ENCODE results near the gene NKX1-2. TPM values are rescaled to one million over a fixed set of nuclear protein-coding genes. Genes with fewer than 3 reads are reported as not detected.
"Not testable (repeated sequence)": the region's sequence is repeated elsewhere in the genome, so short reads cannot be mapped to it uniquely, and the experiment has no call there.

The NKX1-2 gene
- total RNA-seq, 2 experiments from 2014 or later = not detected

GRCh38 chr10:124446830-124447750 lies 2.7 kb downstream of the NKX1-2 start:
- no peaks in the 10 kb centered on the region for H3K9me3 Mint-ChIP-seq (ENCODE audit: insufficient read depth)

GRCh38 chr10:124441694-124442093 lies 8.1 kb downstream of the NKX1-2 start:
- POLR2A ChIA-PET; H3K36me3 Mint-ChIP-seq (ENCODE audit: low read depth); H3K4me3 Mint-ChIP-seq; CTCF ChIA-PET; ATAC-seq; H3K4me1 Mint-ChIP-seq (ENCODE audit: low read depth); H3K27ac Mint-ChIP-seq; H3K9me3 Mint-ChIP-seq (ENCODE audit: insufficient read depth); DNase-seq: not testable (repeated sequence)
- peaks cover 31% of the 10 kb centered on the region for H3K27me3 Mint-ChIP-seq (ENCODE audit: low read depth)

More at GRCh38 chr10:124446830-124447750, 2.7 kb downstream of the NKX1-2 start:
- DNase-seq (no peak), ATAC-seq (no peak)
- Mint-ChIP-seq H3K27me3 (ENCODE audit: low read depth) (peaks cover 64% of the 10 kb centered on the region), H3K27ac (no peak overlapping the region), H3K4me3 (no peak overlapping the region), H3K36me3 (ENCODE audit: low read depth) (no peaks in the 10 kb centered on the region), H3K4me1 (ENCODE audit: low read depth) (peaks cover 14% of the 10 kb centered on the region)
- POLR2A ChIA-PET = no interaction called here
- CTCF ChIA-PET = no interaction called here

GRCh38 chr10:124436191-124436638 lies 13.6 kb downstream of the NKX1-2 start:
- ATAC-seq = no peak
- no peak overlapping the region for H3K27ac Mint-ChIP-seq
- no peaks in the 10 kb centered on the region for H3K9me3 Mint-ChIP-seq (ENCODE audit: insufficient read depth)
- H3K4me1 Mint-ChIP-seq (ENCODE audit: low read depth) = peaks cover 2% of the 10 kb centered on the region
- DNase-seq = no peak
- no peaks in the 10 kb centered on the region for H3K36me3 Mint-ChIP-seq (ENCODE audit: low read depth)
- peaks cover 11% of the 10 kb centered on the region for H3K27me3 Mint-ChIP-seq (ENCODE audit: low read depth)
- CTCF ChIA-PET = no interaction called here
- POLR2A ChIA-PET = no interaction called here
- H3K4me3 Mint-ChIP-seq = no peak overlapping the region

DNA sequence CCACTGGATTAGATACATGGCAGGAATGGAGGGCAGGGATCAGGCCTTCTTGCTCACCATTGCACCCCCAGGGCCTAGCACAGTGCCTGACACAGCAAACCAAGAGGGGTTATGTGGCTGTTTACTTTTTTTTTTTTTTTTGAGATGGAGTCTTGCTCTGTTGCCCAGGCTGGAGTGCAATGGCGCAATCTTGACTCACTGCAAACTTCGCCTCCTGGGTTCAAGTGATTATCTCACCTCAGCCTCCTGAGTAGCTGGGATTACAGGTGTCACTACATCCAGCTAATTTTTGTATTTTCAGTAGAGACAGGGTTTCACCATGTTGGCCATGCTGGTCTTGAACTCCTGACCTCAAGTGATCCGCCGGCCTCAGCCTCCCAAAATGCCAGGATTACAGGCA lies 14.2 kb downstream of the NKX1-2 start:
- H3K9me3 Mint-ChIP-seq (ENCODE audit: insufficient read depth); H3K4me3 Mint-ChIP-seq; H3K4me1 Mint-ChIP-seq (ENCODE audit: low read depth); H3K27me3 Mint-ChIP-seq (ENCODE audit: low read depth); CTCF ChIA-PET; ATAC-seq; DNase-seq; H3K27ac Mint-ChIP-seq; H3K36me3 Mint-ChIP-seq (ENCODE audit: low read depth); POLR2A ChIA-PET: not testable (repeated sequence)

DNA sequence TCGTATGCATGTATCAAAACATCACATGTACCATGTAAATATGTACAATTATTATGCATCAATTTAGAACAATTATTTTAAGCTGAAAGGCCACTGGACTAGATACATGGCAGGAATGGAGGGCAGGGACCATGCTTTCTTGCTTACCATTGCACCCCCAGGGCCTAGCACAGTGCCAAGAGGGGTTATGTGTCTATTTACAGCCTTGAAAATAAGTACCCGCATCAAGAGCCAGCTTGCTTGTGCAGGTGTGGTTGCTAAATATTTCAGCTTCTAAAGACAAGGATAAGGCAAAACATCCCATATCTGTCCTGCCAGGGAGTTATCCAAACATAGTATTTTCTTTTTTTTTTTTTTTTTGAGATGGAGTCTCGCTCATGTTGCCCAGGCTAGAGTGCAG lies 16.4 kb downstream of the NKX1-2 start:
- H3K4me1 Mint-ChIP-seq (ENCODE audit: low read depth) = peaks cover 2% of the 10 kb centered on the region
- no peak overlapping the region for H3K27ac Mint-ChIP-seq
- H3K36me3 Mint-ChIP-seq (ENCODE audit: low read depth) = no peaks in the 10 kb centered on the region
- H3K27me3 Mint-ChIP-seq (ENCODE audit: low read depth) = peaks cover 16% of the 10 kb centered on the region
- ATAC-seq = no peak
- no peaks in the 10 kb centered on the region for H3K9me3 Mint-ChIP-seq (ENCODE audit: insufficient read depth)
- ChIA-PET POLR2A (no interaction called here), CTCF (no interaction called here)
- no peak overlapping the region for H3K4me3 Mint-ChIP-seq
- DNase-seq = no peak

- POLR2A ChIA-PET = no interaction called here
- ATAC-seq (no peak), DNase-seq (no peak)
- CTCF ChIA-PET = no interaction called here
- H3K4me1 Mint-ChIP-seq (ENCODE audit: low read depth) = no peaks in the 10 kb centered on the region
- no peaks in the 10 kb centered on the region for H3K9me3 Mint-ChIP-seq (ENCODE audit: insufficient read depth)
- no peak overlapping the region for H3K27ac Mint-ChIP-seq
- peaks cover 17% of the 10 kb centered on the region for H3K27me3 Mint-ChIP-seq (ENCODE audit: low read depth)
- H3K36me3 Mint-ChIP-seq (ENCODE audit: low read depth) = no peaks in the 10 kb centered on the region
- H3K4me3 Mint-ChIP-seq = no peak overlapping the region
These were observed 19.8 kb downstream of the NKX1-2 start for GRCh38 chr10:124430077-124430476.

DNA sequence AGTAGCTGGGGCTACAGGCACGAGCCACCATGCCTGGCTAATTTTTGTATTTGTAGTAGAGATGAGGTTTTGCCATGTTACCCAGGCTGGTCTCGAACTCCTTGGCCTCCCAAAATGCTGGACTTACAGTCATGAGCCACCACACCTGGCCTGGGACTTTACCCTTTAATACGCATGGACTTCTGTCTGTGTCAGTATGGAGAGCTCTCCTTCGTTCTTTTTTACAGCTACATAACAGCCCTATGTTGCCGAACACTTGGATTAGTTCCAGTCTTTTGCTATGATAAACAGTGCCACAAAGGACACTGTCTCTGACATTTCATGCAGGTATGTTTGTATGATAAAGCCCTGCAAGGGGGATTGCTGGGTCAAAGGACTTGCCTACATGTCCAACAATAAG lies 20.3 kb downstream of the NKX1-2 start:
- Mint-ChIP-seq H3K27ac (no peak overlapping the region), H3K4me1 (ENCODE audit: low read depth) (no peaks in the 10 kb centered on the region), H3K9me3 (ENCODE audit: insufficient read depth) (no peaks in the 10 kb centered on the region), H3K4me3 (no peak overlapping the region), H3K27me3 (ENCODE audit: low read depth) (peaks cover 17% of the 10 kb centered on the region), H3K36me3 (ENCODE audit: low read depth) (no peaks in the 10 kb centered on the region)
- DNase-seq (no peak), ATAC-seq (no peak)
- ChIA-PET CTCF (no interaction called here), POLR2A (no interaction called here)

GRCh38 chr10:124428207-124428777 lies 21.5 kb downstream of the NKX1-2 start:
- ChIA-PET POLR2A (no interaction called here), CTCF (no interaction called here)
- H3K27ac Mint-ChIP-seq = no peak overlapping the region
- H3K4me3 Mint-ChIP-seq = no peak overlapping the region
- no peaks in the 10 kb centered on the region for H3K36me3 Mint-ChIP-seq (ENCODE audit: low read depth)
- H3K9me3 Mint-ChIP-seq (ENCODE audit: insufficient read depth) = no peaks in the 10 kb centered on the region
- ATAC-seq = no peak
- H3K4me1 Mint-ChIP-seq (ENCODE audit: low read depth) = no peaks in the 10 kb centered on the region
- DNase-seq = no peak
- peaks cover 23% of the 10 kb centered on the region for H3K27me3 Mint-ChIP-seq (ENCODE audit: low read depth)

- ATAC-seq = no peak
- no peak overlapping the region for H3K4me3 Mint-ChIP-seq
- no peaks in the 10 kb centered on the region for H3K4me1 Mint-ChIP-seq (ENCODE audit: low read depth)
- H3K9me3 Mint-ChIP-seq (ENCODE audit: insufficient read depth) = no peaks in the 10 kb centered on the region
- H3K27me3 Mint-ChIP-seq (ENCODE audit: low read depth) = peaks cover 28% of the 10 kb centered on the region
- POLR2A ChIA-PET = no interaction called here
- no peak for DNase-seq
- CTCF ChIA-PET = interaction anchor here (2.4 kb wide), 1 partner anchor 36 kb away, joined by 6 read pairs; no protein-coding TSS in a partner anchor
- H3K36me3 Mint-ChIP-seq (ENCODE audit: low read depth) = no peaks in the 10 kb centered on the region
- H3K27ac Mint-ChIP-seq = no peak overlapping the region
These were observed 24.4 kb downstream of the NKX1-2 start for GRCh38 chr10:124425227-124425962.

GRCh38 chr10:124423813-124424212 lies 26.0 kb downstream of the NKX1-2 start:
- POLR2A ChIA-PET = interaction anchor here (0.7 kb wide), 1 partner anchor 9 kb away, joined by 3 read pairs; no protein-coding TSS in a partner anchor
- H3K27ac Mint-ChIP-seq = no peak overlapping the region
- no peak overlapping the region for H3K4me3 Mint-ChIP-seq
- DNase-seq (no peak), ATAC-seq (no peak)
- H3K9me3 Mint-ChIP-seq (ENCODE audit: insufficient read depth) = no peaks in the 10 kb centered on the region
- H3K4me1 Mint-ChIP-seq (ENCODE audit: low read depth) = peaks cover 3% of the 10 kb centered on the region
- H3K27me3 Mint-ChIP-seq (ENCODE audit: low read depth) = peaks cover 23% of the 10 kb centered on the region
- CTCF ChIA-PET = interaction anchor here (1.2 to 2.4 kb wide), 2 partner anchors 20 to 35 kb away, joined by 3 to 6 read pairs; no protein-coding TSS in a partner anchor
- no peaks in the 10 kb centered on the region for H3K36me3 Mint-ChIP-seq (ENCODE audit: low read depth)

- CTCF ChIA-PET = no interaction called here
- Mint-ChIP-seq H3K27ac (no peak overlapping the region), H3K36me3 (ENCODE audit: low read depth) (no peaks in the 10 kb centered on the region), H3K4me1 (ENCODE audit: low read depth) (peaks cover 5% of the 10 kb centered on the region), H3K9me3 (ENCODE audit: insufficient read depth) (no peaks in the 10 kb centered on the region), H3K27me3 (ENCODE audit: low read depth) (peaks cover 17% of the 10 kb centered on the region), H3K4me3 (no peak overlapping the region)
- POLR2A ChIA-PET = no interaction called here
- DNase-seq = no peak
- no peak for ATAC-seq
These were observed 27.1 kb downstream of the NKX1-2 start for GRCh38 chr10:124422742-124423141.

DNA sequence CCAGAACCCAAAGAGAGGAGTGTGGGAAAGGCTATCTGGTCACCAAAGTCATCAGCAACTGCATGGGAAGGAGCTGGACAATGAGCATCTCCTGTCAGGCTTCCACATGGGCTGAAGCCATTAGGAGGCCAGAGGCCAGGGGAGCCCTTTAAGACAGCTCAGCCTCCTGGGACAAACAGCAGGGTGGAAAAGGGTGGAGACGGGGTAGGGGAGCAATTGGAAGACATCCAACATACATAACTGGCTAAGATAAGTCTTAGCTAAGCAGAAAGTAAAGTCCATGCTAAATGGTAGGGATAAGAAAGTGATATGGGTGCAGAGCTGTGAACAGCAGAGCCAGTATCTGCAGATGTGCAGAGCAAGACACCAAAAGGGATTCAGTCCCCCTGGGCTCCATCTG lies 29.6 kb downstream of the NKX1-2 start:
- CTCF ChIA-PET = interaction anchor here (1.7 kb wide), 1 partner anchor 17 kb away, joined by 8 read pairs; no protein-coding TSS in a partner anchor
- no peak overlapping the region for H3K4me3 Mint-ChIP-seq

More for the DNA sequence above, 29.6 kb downstream of the NKX1-2 start:
- H3K27me3 Mint-ChIP-seq (ENCODE audit: low read depth) = peaks cover 16% of the 10 kb centered on the region
- DNase-seq = no peak
- no peaks in the 10 kb centered on the region for H3K9me3 Mint-ChIP-seq (ENCODE audit: insufficient read depth)
- no peaks in the 10 kb centered on the region for H3K36me3 Mint-ChIP-seq (ENCODE audit: low read depth)
- H3K27ac Mint-ChIP-seq = no peak overlapping the region
- no peak for ATAC-seq
- POLR2A ChIA-PET = no interaction called here
- peaks cover 11% of the 10 kb centered on the region for H3K4me1 Mint-ChIP-seq (ENCODE audit: low read depth)

Data from activated CD8-positive, alpha-beta T cell treated with anti-CD3 and anti-CD28 coated beads, Interleukin-2, amount 10 ng/mL, durations not matched to agents 7 days and 5 days (primary cell).